Hepatocyte (in vitro differentiated cells): ENCODE measurements around the gene CRYBA4. TPM values are rescaled to one million over a fixed set of nuclear protein-coding genes. Genes with fewer than 3 reads are reported as not detected.

ENCODE experiments used
- DNase-seq: peaks from one replicate; pipeline ENCODE4 v3.0.0-alpha.2; 2016; ENCODE audit warnings: low spot score
- H2AFZ ChIP-seq: fragments of 200-600 bp; sonication (generic); 2 replicates; pipeline ENCODE4 v1.6.0; 2016; ENCODE audit warnings: antibody characterized with exemption, mild to moderate bottlenecking
- H3K27ac ChIP-seq: fragments of 200-600 bp; sonication (generic); 2 replicates; pipeline ENCODE4 v1.5.1; 2016; ENCODE audit warnings: mild to moderate bottlenecking
- H3K27me3 ChIP-seq: fragments of 200-600 bp; sonication (generic); 2 replicates; pipeline ENCODE4 v1.6.1; 2016
- H3K36me3 ChIP-seq: fragments of 200-600 bp; sonication (generic); replicated peaks from 2 replicates; pipeline ENCODE4 v1.5.1; 2016; ENCODE audit warnings: low read depth; ENCODE audit not compliant: insufficient read depth
- H3K4me1 ChIP-seq: fragments of 200-600 bp; sonication (generic); 2 replicates; pipeline ENCODE4 v1.5.1; 2016; ENCODE audit warnings: mild to moderate bottlenecking, moderate library complexity; ENCODE audit not compliant: insufficient read depth
- H3K4me2 ChIP-seq: fragments of 200-600 bp; sonication (generic); 2 replicates; pipeline ENCODE4 v1.6.0; 2016
- H3K4me3 ChIP-seq: fragments of 200-600 bp; sonication (generic); 2 replicates; pipeline ENCODE4 v1.5.1; 2016; ENCODE audit warnings: mild to moderate bottlenecking
- H3K79me2 ChIP-seq: fragments of 200-600 bp; sonication (generic); 2 replicates; pipeline ENCODE4 v1.6.0; 2017; ENCODE audit warnings: mild to moderate bottlenecking
- H3K9me2 ChIP-seq: fragments of 200-600 bp; sonication (generic); replicated peaks from 2 replicates; pipeline ENCODE4 v1.6.0; 2017; ENCODE audit warnings: mild to moderate bottlenecking; ENCODE audit not compliant: insufficient read depth
- H3K9me3 ChIP-seq: fragments of 200-600 bp; sonication (generic); 2 replicates; pipeline ENCODE4 v1.5.1; 2016; ENCODE audit warnings: low read depth, mild to moderate bottlenecking
- H4K20me1 ChIP-seq: fragments of 200-600 bp; sonication (generic); 2 replicates; pipeline ENCODE4 v1.6.0; 2016; ENCODE audit warnings: mild to moderate bottlenecking; ENCODE audit not compliant: insufficient read depth, poor library complexity, severe bottlenecking
- CTCF ChIP-seq: fragments of 200-600 bp; sonication (generic); IDR thresholded peaks from 2 replicates; pipeline ENCODE4 v1.5.1; 2016; ENCODE audit warnings: antibody characterized with exemption, mild to moderate bottlenecking; ENCODE audit not compliant: poor library complexity
- EZH2 ChIP-seq: fragments of 200-600 bp; sonication (generic); IDR thresholded peaks from 2 replicates; pipeline ENCODE4 v1.6.1; 2016; ENCODE audit warnings: antibody characterized with exemption, mild to moderate bottlenecking, borderline replicate concordance
- EZH2phosphoT487 ChIP-seq: fragments of 200-600 bp; sonication (generic); IDR thresholded peaks from one replicate; pipeline ENCODE4 v1.6.1; 2018; ENCODE audit warnings: antibody characterized with exemption, mild to moderate bottlenecking, low read depth, moderate library complexity; ENCODE audit not compliant: unreplicated experiment, severe bottlenecking
- WGBS: methylation state at CpG from one replicate; pipeline ENCODE4 v1.1.6; 2016; ENCODE audit warnings: low lambda C conversion rate; ENCODE audit errors: missing lambda C conversion rate; 5-methylcytosine and 5-hydroxymethylcytosine counted together
- polyA plus RNA-seq: library from polyadenylated mRNA; unstranded; fragments of >200 nt; fragmentation: Nextera tagmentation; extraction: Ambion mirVana; gene quantifications from 2 replicates; pipeline ENCODE4 v1.2.1, GENCODE V29; 2016
- total RNA-seq: library from RNA; depleted of rRNA; stranded (reverse); fragments of >200 nt; gene quantifications from 2 replicates; pipeline ENCODE4 v1.2.3, GENCODE V29; 2014

CRYBA4 gene
- total and polyA plus RNA-seq, 2 experiments from 2014 or later: not detected

- no peak for DNase-seq
Measured at GRCh38 chr22:26592421-26592891, 29.3 kb upstream of the CRYBA4 start.

GRCh38 chr22:26593763-26594162 is 28.0 kb upstream of the CRYBA4 start:
- 25% methylated on average over 1 of the region's 1 CpG for WGBS

More at GRCh38 chr22:26592421-26592891, 29.3 kb upstream of the CRYBA4 start:
- H3K27ac ChIP-seq: no peak overlapping the region
- peaks cover 22% of the 10 kb centered on the region for H3K79me2 ChIP-seq
- no peaks in the 10 kb centered on the region for H3K36me3 ChIP-seq
- no peaks in the 10 kb centered on the region for H3K27me3 ChIP-seq
- H3K9me3 ChIP-seq: no peaks in the 10 kb centered on the region
- no peak for TF ChIP-seq CTCF
- no peak for TF ChIP-seq EZH2
- no peak for TF ChIP-seq EZH2phosphoT487
- no peak overlapping the region for H3K4me3 ChIP-seq
- no peaks in the 10 kb centered on the region for H4K20me1 ChIP-seq
- H3K4me2 ChIP-seq: no peak overlapping the region
- H3K4me1 ChIP-seq: no peaks in the 10 kb centered on the region
- 70% methylated on average over 4 of the region's 4 CpGs for WGBS
- H2AFZ ChIP-seq: no peak overlapping the region
- no peaks in the 10 kb centered on the region for H3K9me2 ChIP-seq

GRCh38 chr22:26597026-26597425 is 24.7 kb upstream of the CRYBA4 start:
- WGBS: 77% methylated on average over 4 of the region's 4 CpGs
- Histone ChIP-seq H3K9me3 (no peaks in the 10 kb centered on the region), H2AFZ (no peak overlapping the region), H3K79me2 (no peaks in the 10 kb centered on the region), H3K9me2 (no peaks in the 10 kb centered on the region), H3K27ac (no peak overlapping the region), H3K36me3 (no peaks in the 10 kb centered on the region), H3K4me2 (no peak overlapping the region), H3K4me3 (no peak overlapping the region), H4K20me1 (no peaks in the 10 kb centered on the region), H3K27me3 (no peaks in the 10 kb centered on the region), H3K4me1 (no peaks in the 10 kb centered on the region)
- no peak for TF ChIP-seq EZH2
- TF ChIP-seq EZH2phosphoT487: no peak
- no peak for TF ChIP-seq CTCF
- DNase-seq: no peak

More at GRCh38 chr22:26593763-26594162, 28.0 kb upstream of the CRYBA4 start:
- no peaks in the 10 kb centered on the region for H3K36me3 ChIP-seq
- no peaks in the 10 kb centered on the region for H3K9me3 ChIP-seq
- H3K27me3 ChIP-seq: no peaks in the 10 kb centered on the region
- no peaks in the 10 kb centered on the region for H3K9me2 ChIP-seq
- peaks cover 9% of the 10 kb centered on the region for H3K79me2 ChIP-seq
- no peak for TF ChIP-seq CTCF
- TF ChIP-seq EZH2: no peak
- no peak for TF ChIP-seq EZH2phosphoT487
- H3K4me2 ChIP-seq: no peak overlapping the region
- H3K4me3 ChIP-seq: no peak overlapping the region
- no peaks in the 10 kb centered on the region for H3K4me1 ChIP-seq
- no peak for DNase-seq
- H2AFZ ChIP-seq: no peak overlapping the region
- no peaks in the 10 kb centered on the region for H4K20me1 ChIP-seq
- H3K27ac ChIP-seq: no peak overlapping the region

- H3K4me3 ChIP-seq: no peak overlapping the region
- H3K36me3 ChIP-seq: no peaks in the 10 kb centered on the region
- no peak overlapping the region for H3K27ac ChIP-seq
- H3K4me1 ChIP-seq: no peaks in the 10 kb centered on the region
- WGBS: 74% methylated on average over 4 of the region's 4 CpGs
- H3K9me2 ChIP-seq: no peaks in the 10 kb centered on the region
- H3K27me3 ChIP-seq: no peaks in the 10 kb centered on the region
- DNase-seq: no peak
- no peak for TF ChIP-seq EZH2phosphoT487
- TF ChIP-seq EZH2: no peak
- TF ChIP-seq CTCF: no peak
- H3K79me2 ChIP-seq: no peaks in the 10 kb centered on the region
- H2AFZ ChIP-seq: no peak overlapping the region
- no peaks in the 10 kb centered on the region for H4K20me1 ChIP-seq
- H3K9me3 ChIP-seq: no peaks in the 10 kb centered on the region
- H3K4me2 ChIP-seq: no peak overlapping the region
Measured at GRCh38 chr22:26597480-26597879, 24.3 kb upstream of the CRYBA4 start.
